Left forelimb (tissue), 1 donor: ENCODE results near the gene TOM1.
"Not testable (repeated sequence)": the region's sequence is repeated elsewhere in the genome, so short reads cannot be mapped to it uniquely, and the experiment has no call there.

Experiments
- DNase-seq: peaks from one replicate; pipeline ENCODE4 v3.0.0-alpha.2; 2018; ENCODE audit warnings: low spot score

Gene TOM1

GRCh38 chr22:35396622-35397021 is 96.9 kb downstream of the TOM1 start:
- not testable (repeated sequence) for DNase-seq

GRCh38 chr22:35397095-35397904 is 97.6 kb downstream of the TOM1 start:
- DNase-seq = no peak
